22Rv1 (cell line): ENCODE data around the gene SLC22A25.

ENCODE experiments used
- ZFX ChIP-seq: fragments of 450-650 bp; IDR thresholded peaks from 2 replicates; pipeline ENCODE4 v1.6.1; 2017; ENCODE audit warnings: antibody characterized with exemption, borderline replicate concordance
- TF ChIP-seq, protein P1 (sequence below): fragments of 450-650 bp; IDR thresholded peaks from 2 replicates; pipeline ENCODE4 v1.5.1; 2017; ENCODE audit warnings: mild to moderate bottlenecking

DNA sequence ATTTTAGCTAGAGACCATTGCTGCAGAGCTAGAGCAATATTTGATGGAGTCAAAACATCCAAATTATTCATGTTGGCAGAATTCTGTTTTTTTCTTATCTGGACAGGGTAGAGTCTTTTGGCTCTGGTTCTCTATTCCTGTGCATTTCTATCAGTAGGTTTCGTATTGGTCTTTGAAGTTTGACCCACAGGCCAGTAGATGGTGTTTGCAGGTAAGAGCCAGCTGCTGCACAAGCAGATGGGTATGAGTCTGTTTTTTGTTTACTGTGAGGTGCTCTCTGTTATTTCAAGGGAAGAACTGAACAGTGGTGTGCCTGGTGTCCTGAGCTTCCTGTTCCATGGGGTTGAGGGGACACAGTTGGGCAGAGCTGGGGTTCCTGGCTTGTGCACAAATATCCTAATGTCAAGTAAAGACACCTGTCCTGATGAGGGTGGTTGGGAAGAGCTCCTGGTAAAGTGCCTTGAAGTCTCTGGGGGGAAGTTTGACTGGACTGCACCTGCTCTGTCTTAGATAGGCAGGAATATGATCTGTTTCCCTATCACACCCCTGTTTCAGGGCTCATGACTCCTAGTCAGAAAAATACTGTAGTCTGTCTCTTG, 34.0 kb upstream of the SLC22A25 start:
- TF ChIP-seq, protein P1, sequence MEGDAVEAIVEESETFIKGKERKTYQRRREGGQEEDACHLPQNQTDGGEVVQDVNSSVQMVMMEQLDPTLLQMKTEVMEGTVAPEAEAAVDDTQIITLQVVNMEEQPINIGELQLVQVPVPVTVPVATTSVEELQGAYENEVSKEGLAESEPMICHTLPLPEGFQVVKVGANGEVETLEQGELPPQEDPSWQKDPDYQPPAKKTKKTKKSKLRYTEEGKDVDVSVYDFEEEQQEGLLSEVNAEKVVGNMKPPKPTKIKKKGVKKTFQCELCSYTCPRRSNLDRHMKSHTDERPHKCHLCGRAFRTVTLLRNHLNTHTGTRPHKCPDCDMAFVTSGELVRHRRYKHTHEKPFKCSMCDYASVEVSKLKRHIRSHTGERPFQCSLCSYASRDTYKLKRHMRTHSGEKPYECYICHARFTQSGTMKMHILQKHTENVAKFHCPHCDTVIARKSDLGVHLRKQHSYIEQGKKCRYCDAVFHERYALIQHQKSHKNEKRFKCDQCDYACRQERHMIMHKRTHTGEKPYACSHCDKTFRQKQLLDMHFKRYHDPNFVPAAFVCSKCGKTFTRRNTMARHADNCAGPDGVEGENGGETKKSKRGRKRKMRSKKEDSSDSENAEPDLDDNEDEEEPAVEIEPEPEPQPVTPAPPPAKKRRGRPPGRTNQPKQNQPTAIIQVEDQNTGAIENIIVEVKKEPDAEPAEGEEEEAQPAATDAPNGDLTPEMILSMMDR = peak; percentile 45
- TF ChIP-seq ZFX = no peak
